HCT116 (cell line): ENCODE measurements around the gene ADGRD1. TPM values are rescaled to one million over a fixed set of nuclear protein-coding genes. Genes with fewer than 3 reads are reported as not detected.

Experiments
- ATAC-seq: fragments of 200-7000 bp; cut with Tn5 transposase; 2 replicates; pipeline ENCODE4 v1.9.1; 2020; ENCODE audit warnings: mild to moderate bottlenecking, moderate library complexity
- BruUV-seq: library from RNA; stranded (reverse); fragments of 400-500 nt; replicated peaks from 2 replicates; lab custom pipeline; 2021; lab: Mats Ljungman, UMichigan
- CTCF ChIA-PET: fragments of 300-600 bp; sonication (Branson Sonifier 250); formaldehyde crosslinking; loops from one replicate; lab custom pipeline; 2021; ENCODE audit warnings: antibody characterized with exemption; lab: Charles Lee
- POLR2A ChIA-PET: fragments of 300-600, 350-600 bp; sonication (Branson Sonifier 250); formaldehyde crosslinking; loops from one replicate; lab custom pipeline; 2021; ENCODE audit warnings: antibody characterized with exemption; lab: Charles Lee
- RAD21 ChIA-PET, 2 experiments: fragments of 300-600 bp; sonication (Branson Sonifier 250); formaldehyde crosslinking; loops; one replicate each; lab custom pipeline; 2023; ENCODE audit warnings: low total read pairs in 2 of 2; ENCODE audit not compliant: uncharacterized antibody in 2 of 2, unreplicated experiment in 2 of 2, low non-redundant PET in 1 of 2; lab: Charles Lee
- DNase-seq: peaks from one replicate; pipeline ENCODE4 v3.0.0-alpha.2; 2010; ENCODE audit warnings: low read depth, low spot score
- H2AFZ ChIP-seq: fragments of 200-600 bp; shearing (Covaris generic), sonication (generic); 2 replicates; pipeline ENCODE4 v1.6.1; 2017; ENCODE audit warnings: low read depth, mixed run types, mixed read lengths, antibody characterized with exemption, low read length; ENCODE audit not compliant: poor library complexity, severe bottlenecking
- H3K27ac ChIP-seq: 2 replicates; pipeline ENCODE4 v1.5.1; 2012; ENCODE audit warnings: low read depth, low read length
- H3K27me3 ChIP-seq: fragments of 200-600 bp; sonication (generic); 2 replicates; pipeline ENCODE4 v1.6.1; 2016; ENCODE audit warnings: mixed run types, low read length, mixed read lengths; ENCODE audit not compliant: insufficient read depth
- H3K36me3 ChIP-seq, 2 experiments: fragments of 200-500 bp in 1 of 2; fragments of 200-600 bp in 1 of 2; sonication (Bioruptor generic) in 1 of 2; sonication (generic) in 1 of 2; 2 replicates each; pipeline versions ENCODE4 v1.5.1 to v1.6.1; 2014 to 2016; ENCODE audit warnings: low read length in 2 of 2, inconsistent platforms in 1 of 2, mixed read lengths in 1 of 2, mixed run types in 1 of 2; ENCODE audit not compliant: insufficient read depth in 2 of 2, control insufficient read depth in 1 of 2
- H3K4me1 ChIP-seq, 2 experiments: fragments of 200-600 bp in 1 of 2; sonication (generic) in 1 of 2; 2 replicates each; pipeline versions ENCODE4 v1.5.1 to v1.6.1; 2012 to 2017; ENCODE audit warnings: low read length in 2 of 2, inconsistent platforms in 1 of 2, mild to moderate bottlenecking in 1 of 2, mixed read lengths in 1 of 2, mixed run types in 1 of 2, moderate library complexity in 1 of 2; ENCODE audit not compliant: insufficient read depth in 2 of 2, control insufficient read depth in 1 of 2
- H3K4me2 ChIP-seq: fragments of 200-600 bp; sonication (generic); 2 replicates; pipeline ENCODE4 v1.6.1; 2017; ENCODE audit warnings: mixed run types, low read length, mixed read lengths
- H3K4me3 ChIP-seq, 2 experiments: fragments of 200-600 bp in 1 of 2; sonication (generic) in 1 of 2; replicated peaks in 1 of 2; 2 replicates each; pipeline ENCODE4 v1.5.1; 2011 to 2016; ENCODE audit warnings: low read length in 2 of 2, control low read depth in 1 of 2, low read depth in 1 of 2, mild to moderate bottlenecking in 1 of 2, mixed read lengths in 1 of 2, mixed run types in 1 of 2
- H3K79me2 ChIP-seq: fragments of 200-600 bp; sonication (generic); 2 replicates; pipeline ENCODE4 v1.6.1; 2017; ENCODE audit warnings: mild to moderate bottlenecking, mixed run types, low read length, moderate library complexity, mixed read lengths; ENCODE audit not compliant: insufficient read depth
- H3K9ac ChIP-seq: fragments of 200-600 bp; sonication (generic); 2 replicates; pipeline ENCODE4 v1.6.1; 2016; ENCODE audit warnings: low read length, mixed read lengths
- H3K9me2 ChIP-seq: fragments of 200-600 bp; sonication (generic), shearing (Covaris generic); 2 replicates; pipeline ENCODE4 v1.6.1; 2017; ENCODE audit warnings: mixed run types, mild to moderate bottlenecking, moderate library complexity; ENCODE audit not compliant: insufficient read depth
- H3K9me3 ChIP-seq, 2 experiments: fragments of 200-500 bp in 1 of 2; fragments of 200-600 bp in 1 of 2; sonication (Bioruptor generic) in 1 of 2; sonication (generic) in 1 of 2; 2 replicates each; pipeline ENCODE4 v1.6.1; 2014 to 2017; ENCODE audit warnings: low read length in 2 of 2, mixed read lengths in 2 of 2, inconsistent platforms in 1 of 2, low read depth in 1 of 2, mild to moderate bottlenecking in 1 of 2, mixed run types in 1 of 2, moderate library complexity in 1 of 2; ENCODE audit not compliant: control insufficient read depth in 1 of 2, insufficient read depth in 1 of 2
- H4K20me1 ChIP-seq: fragments of 200-600 bp; sonication (generic), shearing (Covaris generic); 2 replicates; pipeline ENCODE4 v1.6.1; 2017; ENCODE audit warnings: mixed run types, mild to moderate bottlenecking, moderate library complexity; ENCODE audit not compliant: insufficient read depth
- CEBPB ChIP-seq: IDR thresholded peaks from 2 replicates; pipeline ENCODE4 v1.6.1; 2012; ENCODE audit warnings: low read depth
- ELF1 ChIP-seq: IDR thresholded peaks from 2 replicates; pipeline ENCODE4 v1.6.1; 2012; ENCODE audit warnings: low read depth, borderline replicate concordance
- EZH2 ChIP-seq: fragments of 200-600 bp; sonication (generic); IDR thresholded peaks from 2 replicates; pipeline ENCODE4 v1.6.1; 2017; ENCODE audit warnings: antibody characterized with exemption, mixed run types
- EZH2phosphoT487 ChIP-seq: fragments of 200-600 bp; IDR thresholded peaks from 2 replicates; pipeline ENCODE4 v1.6.1; 2018; ENCODE audit warnings: antibody characterized with exemption, borderline replicate concordance
- JUND ChIP-seq: IDR thresholded peaks from 2 replicates; pipeline ENCODE4 v1.6.1; 2012
- POLR2A ChIP-seq: IDR thresholded peaks from 2 replicates; pipeline ENCODE4 v1.7.0; 2011; ENCODE audit warnings: borderline replicate concordance; ENCODE audit not compliant: insufficient read depth, insufficient read length; ENCODE audit errors: extremely low read depth
- TCF7L2 ChIP-seq: IDR thresholded peaks from 2 replicates; pipeline ENCODE4 v1.7.0; 2011; ENCODE audit warnings: borderline replicate concordance, inconsistent platforms; ENCODE audit not compliant: insufficient read depth, insufficient read length; ENCODE audit errors: extremely low read depth
- YY1 ChIP-seq: IDR thresholded peaks from 2 replicates; pipeline ENCODE4 v1.6.1; 2011; ENCODE audit warnings: low read length, low read depth, moderate library complexity, mild to moderate bottlenecking; ENCODE audit not compliant: insufficient replicate concordance; ENCODE audit errors: extremely low read depth
- ZNF274 ChIP-seq: fragments of 200-500 bp; sonication (Bioruptor generic); IDR thresholded peaks from 2 replicates; pipeline ENCODE4 v1.6.1; 2014; ENCODE audit warnings: mild to moderate bottlenecking, low read depth, low read length, inconsistent platforms
- intact Hi-C: fragments of 100-400 bp; cut with micrococcal nuclease; formaldehyde crosslinking; loops from 2 replicates; pipeline ENCODE4 v1.10.0; 2022
- total RNA-seq: library from RNA; stranded (reverse); gene quantifications from one replicate; pipeline ENCODE4 v1.2.1, GENCODE V29; 2021; ENCODE audit not compliant: unreplicated experiment
- TF ChIP-seq, protein P1 (sequence below): IDR thresholded peaks from 2 replicates; pipeline ENCODE4 v1.6.1; 2012
- TF ChIP-seq, protein P2 (sequence below): IDR thresholded peaks from 2 replicates; pipeline ENCODE4 v1.6.1; 2011; ENCODE audit warnings: mild to moderate bottlenecking, low read length, moderate library complexity; ENCODE audit not compliant: insufficient replicate concordance; ENCODE audit errors: extremely low read depth
- TF ChIP-seq, protein P3 (sequence below): IDR thresholded peaks from 2 replicates; pipeline ENCODE4 v1.6.1; 2012; ENCODE audit warnings: low read depth
- TF ChIP-seq, protein P4 (sequence below): IDR thresholded peaks from 2 replicates; pipeline ENCODE4 v1.6.1; 2012

ADGRD1 gene
- total RNA-seq, 1 experiment from 2014 or later, result 0.44 TPM

DNA sequence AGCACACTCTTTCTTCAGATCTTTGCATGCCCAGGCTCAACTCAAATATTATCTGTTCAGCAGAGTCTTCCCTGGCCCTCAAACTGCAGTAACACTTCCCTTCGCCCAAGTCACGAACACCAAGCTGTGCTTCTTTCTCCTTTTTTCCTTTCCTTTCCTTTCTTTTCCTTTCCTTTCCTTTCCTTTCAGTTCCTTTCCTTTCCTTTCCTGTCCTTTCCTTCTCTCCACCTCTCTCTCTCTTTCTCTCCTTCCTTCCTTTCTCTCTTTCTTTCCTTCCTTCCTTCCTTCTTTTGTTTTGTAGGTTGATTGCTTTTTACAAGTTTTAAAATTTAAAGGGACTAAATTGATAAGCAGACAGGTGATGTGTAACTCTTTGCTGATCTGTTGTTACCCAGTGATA, 19.0 kb upstream of the ADGRD1 start:
- Histone ChIP-seq H3K9ac (no peak overlapping the region), H3K36me3 (no peaks in the 10 kb centered on the region), H2AFZ (no peak overlapping the region), H3K9me2 (no peaks in the 10 kb centered on the region), H3K4me1 (no peaks in the 10 kb centered on the region)
- DNase-seq, result no peak
- CTCF ChIA-PET, result no interaction called here
- TF ChIP-seq EZH2phosphoT487 (no peak), TCF7L2 (no peak)
- TF ChIP-seq, all 23 proteins: peak for 0
- H3K9me3 ChIP-seq, result no peaks in the 10 kb centered on the region
- H3K79me2 ChIP-seq, result no peaks in the 10 kb centered on the region
- H3K4me3 ChIP-seq, result no peak overlapping the region
- H3K27ac ChIP-seq, result no peak overlapping the region
- intact Hi-C loops, result no loop called here
- no peak for ATAC-seq
- H3K27me3 ChIP-seq, result peaks cover 48% of the 10 kb centered on the region
- no peak overlapping the region for H3K4me2 ChIP-seq
- RAD21 ChIA-PET, result no interaction called here
- no TSS peak for BruUV-seq
- H4K20me1 ChIP-seq, result no peaks in the 10 kb centered on the region
- POLR2A ChIA-PET, result no interaction called here

DNA sequence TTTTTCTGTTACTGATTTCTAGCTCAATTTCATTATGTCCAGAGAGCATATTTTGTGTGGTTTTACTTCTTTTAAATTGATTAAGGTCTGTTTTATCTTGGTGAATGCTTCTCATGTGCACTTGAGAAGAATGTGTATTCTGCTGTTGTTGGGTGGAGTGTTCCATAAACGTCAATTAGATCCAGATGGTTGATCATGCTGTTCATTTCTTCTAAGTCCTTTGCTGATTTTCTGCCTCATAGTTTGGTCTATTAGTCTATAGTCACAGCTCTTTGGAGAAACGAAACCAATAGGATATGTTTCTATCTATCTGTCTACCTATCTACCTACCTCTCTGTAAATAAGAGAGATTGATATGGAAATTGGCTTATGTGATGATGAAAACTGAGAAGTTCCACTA, 17.1 kb upstream of the ADGRD1 start:
- no peak for DNase-seq
- ChIA-PET RAD21 (no interaction called here), POLR2A (no interaction called here), CTCF (no interaction called here)
- H3K27ac ChIP-seq, result no peak overlapping the region
- no peaks in the 10 kb centered on the region for H3K9me2 ChIP-seq
- no peaks in the 10 kb centered on the region for H3K9me3 ChIP-seq
- H3K4me3 ChIP-seq, result no peak overlapping the region
- intact Hi-C loops, result no loop called here
- H3K4me1 ChIP-seq, result no peaks in the 10 kb centered on the region
- H4K20me1 ChIP-seq, result no peaks in the 10 kb centered on the region; the same call in 1 of the 2 replicates
- no peak for TF ChIP-seq JUND
- TF ChIP-seq, protein P1, sequence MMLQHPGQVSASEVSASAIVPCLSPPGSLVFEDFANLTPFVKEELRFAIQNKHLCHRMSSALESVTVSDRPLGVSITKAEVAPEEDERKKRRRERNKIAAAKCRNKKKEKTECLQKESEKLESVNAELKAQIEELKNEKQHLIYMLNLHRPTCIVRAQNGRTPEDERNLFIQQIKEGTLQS, result no peak
- TF ChIP-seq EZH2, result no peak
- TF ChIP-seq POLR2A, result no peak
- TF ChIP-seq, protein P2, sequence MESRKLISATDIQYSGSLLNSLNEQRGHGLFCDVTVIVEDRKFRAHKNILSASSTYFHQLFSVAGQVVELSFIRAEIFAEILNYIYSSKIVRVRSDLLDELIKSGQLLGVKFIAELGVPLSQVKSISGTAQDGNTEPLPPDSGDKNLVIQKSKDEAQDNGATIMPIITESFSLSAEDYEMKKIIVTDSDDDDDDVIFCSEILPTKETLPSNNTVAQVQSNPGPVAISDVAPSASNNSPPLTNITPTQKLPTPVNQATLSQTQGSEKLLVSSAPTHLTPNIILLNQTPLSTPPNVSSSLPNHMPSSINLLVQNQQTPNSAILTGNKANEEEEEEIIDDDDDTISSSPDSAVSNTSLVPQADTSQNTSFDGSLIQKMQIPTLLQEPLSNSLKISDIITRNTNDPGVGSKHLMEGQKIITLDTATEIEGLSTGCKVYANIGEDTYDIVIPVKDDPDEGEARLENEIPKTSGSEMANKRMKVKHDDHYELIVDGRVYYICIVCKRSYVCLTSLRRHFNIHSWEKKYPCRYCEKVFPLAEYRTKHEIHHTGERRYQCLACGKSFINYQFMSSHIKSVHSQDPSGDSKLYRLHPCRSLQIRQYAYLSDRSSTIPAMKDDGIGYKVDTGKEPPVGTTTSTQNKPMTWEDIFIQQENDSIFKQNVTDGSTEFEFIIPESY, result no peak
- TF ChIP-seq, protein P3, sequence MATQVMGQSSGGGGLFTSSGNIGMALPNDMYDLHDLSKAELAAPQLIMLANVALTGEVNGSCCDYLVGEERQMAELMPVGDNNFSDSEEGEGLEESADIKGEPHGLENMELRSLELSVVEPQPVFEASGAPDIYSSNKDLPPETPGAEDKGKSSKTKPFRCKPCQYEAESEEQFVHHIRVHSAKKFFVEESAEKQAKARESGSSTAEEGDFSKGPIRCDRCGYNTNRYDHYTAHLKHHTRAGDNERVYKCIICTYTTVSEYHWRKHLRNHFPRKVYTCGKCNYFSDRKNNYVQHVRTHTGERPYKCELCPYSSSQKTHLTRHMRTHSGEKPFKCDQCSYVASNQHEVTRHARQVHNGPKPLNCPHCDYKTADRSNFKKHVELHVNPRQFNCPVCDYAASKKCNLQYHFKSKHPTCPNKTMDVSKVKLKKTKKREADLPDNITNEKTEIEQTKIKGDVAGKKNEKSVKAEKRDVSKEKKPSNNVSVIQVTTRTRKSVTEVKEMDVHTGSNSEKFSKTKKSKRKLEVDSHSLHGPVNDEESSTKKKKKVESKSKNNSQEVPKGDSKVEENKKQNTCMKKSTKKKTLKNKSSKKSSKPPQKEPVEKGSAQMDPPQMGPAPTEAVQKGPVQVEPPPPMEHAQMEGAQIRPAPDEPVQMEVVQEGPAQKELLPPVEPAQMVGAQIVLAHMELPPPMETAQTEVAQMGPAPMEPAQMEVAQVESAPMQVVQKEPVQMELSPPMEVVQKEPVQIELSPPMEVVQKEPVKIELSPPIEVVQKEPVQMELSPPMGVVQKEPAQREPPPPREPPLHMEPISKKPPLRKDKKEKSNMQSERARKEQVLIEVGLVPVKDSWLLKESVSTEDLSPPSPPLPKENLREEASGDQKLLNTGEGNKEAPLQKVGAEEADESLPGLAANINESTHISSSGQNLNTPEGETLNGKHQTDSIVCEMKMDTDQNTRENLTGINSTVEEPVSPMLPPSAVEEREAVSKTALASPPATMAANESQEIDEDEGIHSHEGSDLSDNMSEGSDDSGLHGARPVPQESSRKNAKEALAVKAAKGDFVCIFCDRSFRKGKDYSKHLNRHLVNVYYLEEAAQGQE, result no peak
- no peak for TF ChIP-seq TCF7L2
- TF ChIP-seq ZNF274, result no peak
- TF ChIP-seq ELF1, result no peak
- TF ChIP-seq, protein P4, sequence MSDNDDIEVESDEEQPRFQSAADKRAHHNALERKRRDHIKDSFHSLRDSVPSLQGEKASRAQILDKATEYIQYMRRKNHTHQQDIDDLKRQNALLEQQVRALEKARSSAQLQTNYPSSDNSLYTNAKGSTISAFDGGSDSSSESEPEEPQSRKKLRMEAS, result no peak
- no peak for TF ChIP-seq YY1
- no peak for TF ChIP-seq CEBPB
- no peak overlapping the region for H3K9ac ChIP-seq
- no peaks in the 10 kb centered on the region for H3K79me2 ChIP-seq
- H2AFZ ChIP-seq, result no peak overlapping the region
- no peak for ATAC-seq
- peaks cover 36% of the 10 kb centered on the region for H3K27me3 ChIP-seq
- H3K4me2 ChIP-seq, result no peak overlapping the region
- BruUV-seq, result no TSS peak
- no peaks in the 10 kb centered on the region for H3K36me3 ChIP-seq
